Stimulated activated CD4-positive, alpha-beta T cell treated with anti-CD3 and anti-CD28 coated beads, Interleukin-1b, Interleukin-23, amount 100 ng/mL, for 24 hours (primary cell): Measurements from ENCODE around the gene MGLL.

Experiments used
- DNase-seq, 4 experiments: peaks; one replicate each; pipeline ENCODE4 v3.0.0-alpha.2; 2020; ENCODE audit warnings: low read depth in 4 of 4, low spot score in 1 of 4

Gene MGLL

DNA sequence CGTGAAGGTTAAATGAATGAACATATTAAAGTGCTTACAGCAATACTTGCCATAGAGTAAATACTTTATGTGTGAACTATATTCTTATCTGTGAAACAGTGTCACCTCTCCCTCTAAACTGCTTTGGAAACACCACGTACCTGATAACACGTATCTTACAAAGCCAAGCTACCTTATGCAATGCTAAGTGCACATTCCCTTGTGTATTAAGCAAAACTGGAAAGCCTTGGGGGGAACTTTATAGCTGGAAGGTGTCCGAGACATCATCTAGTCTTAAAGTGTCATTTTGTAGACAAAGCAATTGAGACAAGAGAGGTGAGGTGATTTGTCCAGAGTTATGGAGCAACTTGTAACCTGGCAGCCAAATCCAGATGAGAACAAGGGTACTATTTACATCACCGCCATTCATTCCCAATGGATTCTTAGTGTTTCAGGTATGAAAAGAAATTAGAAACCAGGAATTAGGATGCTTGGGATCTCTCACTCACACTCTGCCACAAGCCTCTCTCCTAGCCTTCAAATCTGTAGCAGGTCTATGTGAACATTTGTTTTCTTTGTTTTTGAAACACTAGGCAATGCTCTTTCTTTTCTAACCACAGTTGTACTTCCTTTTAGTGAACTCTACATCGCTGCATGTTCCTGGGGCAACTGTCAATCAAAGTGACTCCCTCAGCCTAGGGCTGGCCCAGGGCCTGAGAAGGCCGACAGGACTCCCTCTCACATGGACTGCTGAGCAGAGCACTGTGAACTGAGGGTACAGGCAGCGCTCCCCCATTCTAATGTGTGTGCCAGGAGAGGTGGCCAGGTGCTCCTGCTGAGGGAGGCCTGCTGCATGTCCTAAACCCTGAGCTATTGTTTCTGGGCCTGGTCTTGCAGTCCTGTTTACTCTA lies 13.9 kb upstream of the MGLL start:
- DNase-seq = no peak

DNA sequence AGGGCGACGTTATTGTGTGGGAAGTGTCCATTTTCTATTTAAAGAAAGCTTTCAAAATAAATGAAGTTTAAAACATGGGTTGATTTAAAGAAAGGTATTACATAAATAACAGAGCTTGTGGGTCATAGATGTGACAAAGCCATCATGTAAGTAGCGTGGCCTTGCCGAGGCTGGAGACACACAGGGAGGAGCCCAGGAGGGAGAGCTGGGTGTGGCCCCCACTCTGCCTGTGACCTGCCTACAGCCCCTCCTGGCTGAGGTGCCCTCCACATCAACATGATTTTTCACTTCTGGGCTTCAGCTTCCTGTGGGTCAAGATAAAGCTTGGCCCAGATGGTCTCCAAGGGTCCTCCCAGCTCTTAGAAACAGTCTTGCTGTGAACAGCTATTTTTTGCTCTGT lies 12.5 kb upstream of the MGLL start:
- DNase-seq = no peak

DNA sequence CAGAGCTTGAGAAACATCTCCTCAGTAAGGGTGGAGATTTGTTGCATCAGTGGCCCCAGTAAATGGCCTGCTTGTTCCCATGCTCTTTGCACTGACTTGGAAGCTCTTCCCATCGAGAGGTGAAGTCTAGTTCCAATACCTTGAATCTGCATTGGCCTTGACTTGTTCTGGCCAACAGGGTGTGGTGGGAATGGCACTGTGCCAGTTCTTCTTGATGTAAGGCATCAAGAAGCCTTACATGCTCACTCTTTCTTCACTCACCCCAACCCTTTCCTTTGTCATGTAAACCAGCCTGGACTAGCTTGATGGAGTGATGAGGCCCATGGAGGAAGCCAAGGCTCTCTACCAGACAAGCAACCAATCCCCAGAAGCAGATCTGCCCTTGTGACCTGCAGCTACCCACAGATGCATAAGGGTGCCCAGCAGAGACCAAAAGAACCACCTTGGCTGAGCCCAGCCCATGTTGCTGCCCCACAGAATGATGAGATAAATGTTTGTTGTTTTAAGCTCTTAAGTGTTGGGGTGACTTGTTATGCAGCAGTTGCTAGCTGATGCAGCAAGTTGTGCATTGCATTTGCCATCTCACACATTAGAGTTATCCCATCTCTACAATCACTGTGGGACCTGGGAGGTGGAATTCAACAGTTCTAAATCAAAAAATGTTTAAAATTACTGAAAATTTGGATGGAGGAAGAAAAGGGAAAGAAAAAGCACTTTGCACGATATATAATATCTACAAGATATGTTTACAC lies 11.1 kb upstream of the MGLL start:
- no peak for DNase-seq

DNA sequence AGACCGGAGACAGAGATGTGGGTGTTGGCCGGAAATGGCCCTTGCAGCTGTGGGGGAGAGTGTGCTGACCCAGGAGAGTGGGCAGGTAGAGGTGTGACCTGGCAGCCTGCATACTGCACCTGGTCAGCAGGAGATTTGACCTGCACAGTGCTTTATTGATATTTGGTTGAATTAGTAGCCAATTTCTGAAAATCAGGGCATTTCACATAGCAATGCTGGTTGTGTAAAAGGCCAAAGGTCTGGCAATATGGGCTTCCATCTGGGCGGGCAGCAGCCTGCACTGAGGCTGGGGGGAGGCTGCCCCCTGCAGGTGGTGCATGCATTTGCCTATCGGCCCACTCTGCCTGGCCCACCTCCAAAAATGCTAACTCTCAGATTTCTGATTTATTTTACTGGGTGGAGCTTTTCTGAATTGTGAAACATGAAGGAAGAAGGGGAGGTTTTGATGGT lies 9.4 kb upstream of the MGLL start:
- DNase-seq = no peak

DNA sequence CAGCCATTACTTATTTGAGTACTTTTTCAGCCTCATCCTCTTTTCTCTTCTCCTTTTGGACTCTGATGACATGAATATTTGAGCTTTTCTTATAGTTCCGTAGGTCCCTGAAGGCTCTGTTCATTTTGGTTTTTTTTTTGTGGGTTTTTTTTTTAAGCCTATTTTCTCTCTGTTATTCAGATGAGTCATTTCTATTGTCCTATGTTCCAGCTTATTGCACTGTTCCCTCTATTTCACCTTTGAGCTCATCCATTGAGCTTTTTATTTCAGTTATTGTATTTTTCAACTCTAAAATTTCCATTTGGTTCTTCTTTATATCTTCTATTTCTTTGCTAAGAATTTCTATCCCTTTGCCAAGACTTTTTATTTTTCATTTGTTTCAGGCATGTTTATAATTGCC lies 7.2 kb upstream of the MGLL start:
- DNase-seq = no peak

DNA sequence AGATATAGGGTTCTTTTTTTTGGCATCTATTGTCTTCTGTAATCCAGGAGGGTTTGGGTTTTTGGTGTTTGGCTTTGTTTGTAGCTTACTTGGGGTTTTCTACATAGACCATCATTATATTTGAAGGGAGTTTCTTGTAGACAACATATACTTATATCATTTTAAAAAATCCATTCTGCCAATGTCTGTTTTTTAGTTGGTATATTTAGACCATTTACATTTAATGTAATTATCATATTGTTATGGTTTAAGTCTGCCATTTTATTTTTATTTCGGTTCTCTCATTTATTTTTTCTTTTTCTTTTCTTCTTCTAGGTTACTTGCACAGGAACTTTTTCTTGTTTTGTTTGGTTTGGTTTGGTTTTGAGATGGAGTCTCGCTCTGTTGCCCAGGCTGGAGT lies 5.5 kb upstream of the MGLL start:
- no peak for DNase-seq

DNA sequence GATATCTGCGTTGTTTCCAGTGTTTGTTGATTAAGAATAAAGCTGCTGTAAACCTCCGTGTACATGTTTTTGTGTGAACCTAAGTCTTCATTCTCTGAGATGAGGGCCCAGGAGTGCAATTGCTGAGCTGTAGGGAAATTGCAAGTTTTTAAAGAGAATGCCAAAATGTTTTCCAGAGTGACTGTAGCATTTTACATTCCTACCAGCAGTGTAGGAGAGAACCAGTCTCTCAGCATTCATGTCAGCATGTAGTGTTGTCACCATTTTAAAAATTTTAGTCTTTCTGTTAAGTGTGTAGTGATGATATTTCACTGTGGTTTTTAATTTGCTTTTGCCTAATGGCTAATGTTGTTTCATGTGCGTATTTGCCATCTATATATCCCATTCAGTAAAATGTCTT lies 3.4 kb upstream of the MGLL start:
- DNase-seq = no peak

DNA sequence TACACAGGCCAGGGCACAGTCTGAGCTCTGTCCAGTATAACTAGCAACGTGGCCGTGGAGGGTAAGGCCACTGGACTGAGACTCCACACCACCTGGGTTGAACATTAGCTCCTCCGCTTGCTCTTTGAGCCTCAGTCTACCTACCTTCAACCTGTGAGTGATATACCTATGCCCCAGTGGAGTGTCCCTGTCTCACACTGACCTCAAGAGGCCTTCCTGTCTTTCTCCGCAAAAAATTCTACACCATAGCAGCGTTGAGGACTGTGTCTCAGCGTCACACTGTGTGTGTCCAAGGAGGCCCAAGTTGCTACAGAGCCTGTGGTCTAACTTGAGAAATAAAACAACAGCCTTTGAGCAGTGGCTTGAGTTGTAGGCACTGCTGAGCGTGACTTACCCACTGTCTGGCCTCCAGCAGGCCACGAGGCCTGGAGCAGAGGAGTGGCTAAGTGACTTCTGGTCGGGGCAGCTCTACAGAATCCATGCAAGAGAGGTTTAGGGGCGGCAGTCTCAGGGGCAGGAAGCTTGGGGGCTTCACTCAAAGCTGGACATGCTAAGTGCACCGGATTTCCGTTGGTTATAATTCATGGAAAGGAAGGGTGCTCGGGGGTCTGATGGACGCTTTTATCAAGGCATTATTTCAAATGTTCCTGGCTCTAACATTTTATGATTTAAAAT lies 2.0 kb upstream of the MGLL start:
- no peak for DNase-seq

DNA sequence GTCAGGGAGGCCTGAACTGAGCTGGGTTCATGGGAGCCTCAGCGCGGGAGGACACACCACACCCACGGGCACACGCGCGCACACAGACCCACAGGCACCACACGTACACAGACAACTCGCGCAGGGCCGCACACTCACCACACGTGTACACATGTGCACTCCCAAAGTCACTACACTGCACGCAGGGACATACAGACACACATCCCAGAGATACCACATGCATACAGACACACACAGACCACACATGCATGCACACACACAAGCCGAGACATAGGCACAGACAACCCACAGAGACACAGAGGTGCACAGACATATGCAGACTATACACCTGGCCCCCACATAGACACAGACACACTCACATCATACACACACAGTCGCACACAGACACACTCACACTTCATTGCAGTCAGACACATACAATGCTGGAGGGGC lies 1.1 kb upstream of the MGLL start:
- no peak for DNase-seq

DNA sequence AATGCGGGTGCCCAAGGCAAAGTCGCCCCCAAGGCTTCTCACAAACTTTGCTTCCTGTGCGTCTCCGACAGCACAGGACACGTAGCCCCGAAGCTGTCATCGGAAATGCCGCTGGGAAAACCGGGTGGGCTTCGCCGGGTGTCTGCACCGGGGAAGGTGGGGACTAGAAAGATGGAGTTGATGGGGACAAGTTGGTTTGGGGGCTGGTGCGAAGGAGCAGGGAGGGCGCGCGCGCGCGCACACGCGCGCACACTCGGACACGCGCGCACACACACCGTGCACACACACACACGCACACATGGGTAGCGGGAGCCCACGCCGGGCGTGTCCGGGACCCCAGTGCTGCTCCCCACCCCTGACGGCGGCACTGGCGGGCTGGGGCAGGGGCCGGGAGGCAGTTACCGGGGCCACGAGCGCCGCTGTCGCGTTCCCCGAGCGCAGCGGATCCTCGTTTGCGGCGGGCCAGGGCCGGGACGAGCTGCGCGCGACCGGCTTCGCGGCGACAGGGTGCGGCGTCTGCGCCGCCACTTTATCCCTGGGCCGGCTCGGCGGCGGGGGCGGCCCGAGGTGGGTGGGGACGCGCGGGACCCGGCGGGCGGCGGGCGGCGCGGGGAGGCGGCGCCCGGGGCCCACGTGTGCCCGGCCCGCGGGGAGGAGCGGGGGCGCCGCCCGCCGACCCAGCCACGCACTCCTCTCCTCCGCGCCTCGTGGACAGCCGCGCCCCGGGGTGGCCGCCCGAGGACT lies 539 bp upstream of the MGLL start:
- no peak for DNase-seq

DNA sequence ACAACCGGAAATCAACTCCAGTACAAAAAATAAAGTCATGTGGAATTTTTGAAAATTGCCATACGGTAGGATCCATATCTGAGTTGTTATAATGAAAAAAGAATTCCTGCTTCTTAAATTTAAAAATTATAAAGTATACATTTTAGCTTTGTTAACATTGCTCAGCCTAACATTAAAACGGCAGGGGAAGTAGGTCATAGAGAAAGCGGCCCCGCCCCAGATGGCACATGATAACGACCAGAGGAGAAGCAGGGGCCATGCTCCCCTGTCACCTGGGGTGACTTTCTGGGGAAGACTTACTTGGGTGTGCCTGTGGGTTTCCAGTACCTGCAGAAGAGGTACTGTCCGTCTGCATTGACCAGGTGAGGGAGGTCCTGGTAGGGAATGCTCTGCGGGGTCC lies 921 bp downstream of the MGLL start:
- no peak for DNase-seq

DNA sequence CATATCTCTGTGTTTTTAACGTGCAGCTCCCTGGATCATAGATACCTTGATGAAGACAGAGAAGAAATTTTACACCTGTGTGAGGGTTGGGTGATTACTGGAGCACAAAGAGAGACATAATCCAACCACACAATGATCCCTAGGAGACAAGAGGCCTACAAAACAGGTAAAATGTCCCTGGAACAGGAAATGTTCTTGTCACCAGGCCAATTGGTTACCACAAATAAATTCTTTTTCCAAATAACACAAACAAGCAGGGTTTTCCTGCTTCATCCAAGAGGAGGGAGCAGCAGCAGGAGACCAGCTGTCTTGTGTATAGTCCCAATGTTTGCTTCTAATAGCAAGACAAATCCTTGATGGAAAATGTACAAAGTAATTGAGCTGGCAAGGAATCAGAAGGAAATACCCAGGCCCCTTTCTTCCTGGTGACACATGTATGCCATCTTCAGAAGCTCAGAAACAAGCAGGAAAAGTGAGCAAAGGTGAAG lies 1.4 kb downstream of the MGLL start:
- no peak for DNase-seq

DNA sequence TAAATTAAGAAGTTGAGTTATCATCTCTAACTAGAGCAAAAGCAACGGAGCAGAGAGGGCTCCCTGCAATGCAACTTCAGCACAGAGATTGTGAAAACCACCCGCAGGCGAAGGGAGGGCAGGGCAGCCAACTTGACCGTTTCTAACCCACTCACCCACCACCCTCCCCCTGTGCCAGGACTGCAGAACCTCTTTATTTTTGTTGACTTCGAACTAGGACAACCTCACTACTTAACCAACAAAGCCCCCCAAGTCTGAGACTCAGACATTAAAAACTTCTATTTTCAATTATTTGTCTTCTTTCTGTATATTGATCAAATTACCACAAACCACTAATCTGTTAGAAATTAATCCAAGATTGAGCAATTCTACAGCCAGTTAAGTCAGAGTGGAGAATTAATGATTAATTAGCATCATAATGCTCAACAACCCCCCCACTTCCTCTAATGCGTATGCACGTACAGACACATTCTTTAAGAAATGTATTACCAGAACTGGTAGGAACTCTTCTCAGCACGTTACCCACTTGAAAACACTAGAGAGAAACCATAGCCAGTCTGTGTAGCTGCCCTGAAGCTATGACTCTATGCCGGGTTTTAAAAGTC lies 2.0 kb downstream of the MGLL start:
- no peak for DNase-seq

DNA sequence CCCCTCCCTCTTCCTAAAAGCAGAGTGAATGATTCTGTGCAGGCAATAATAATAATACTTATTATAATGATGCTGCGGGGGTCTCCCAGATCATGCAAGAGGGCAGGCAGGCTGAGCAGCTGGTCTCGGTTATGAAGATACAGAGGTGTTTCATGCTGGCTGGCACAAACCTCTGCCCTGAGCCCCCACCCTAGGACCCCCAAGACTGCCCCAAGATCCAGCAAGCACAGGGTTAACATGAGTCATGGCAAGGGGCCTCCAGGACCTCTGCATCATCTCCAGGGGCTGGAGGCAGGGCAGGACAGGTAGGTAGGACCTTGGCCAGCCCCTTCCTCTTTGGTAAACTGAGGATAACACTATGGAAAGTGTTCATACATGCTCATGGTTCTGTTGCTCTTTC lies 2.7 kb downstream of the MGLL start:
- no peak for DNase-seq

DNA sequence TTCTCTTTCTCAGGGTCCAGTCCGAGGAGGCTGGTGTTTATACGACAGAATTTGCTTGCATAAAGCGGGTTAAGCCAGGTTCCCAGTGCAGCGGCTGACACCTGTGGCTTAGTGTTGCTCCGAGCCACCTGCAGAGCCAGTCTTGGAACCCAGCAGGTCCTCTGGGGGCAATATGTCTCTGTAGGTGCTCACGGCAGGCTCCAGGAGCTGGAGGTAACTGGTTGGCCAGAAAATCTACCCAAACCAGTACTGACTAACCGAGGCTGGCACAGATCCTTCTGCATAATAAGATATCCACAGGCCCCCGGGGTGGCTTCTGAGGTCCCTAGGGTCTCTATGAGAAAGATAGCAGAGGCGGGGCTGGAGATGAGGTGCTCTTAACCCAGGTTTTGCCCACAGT lies 3.2 kb downstream of the MGLL start:
- no peak for DNase-seq

DNA sequence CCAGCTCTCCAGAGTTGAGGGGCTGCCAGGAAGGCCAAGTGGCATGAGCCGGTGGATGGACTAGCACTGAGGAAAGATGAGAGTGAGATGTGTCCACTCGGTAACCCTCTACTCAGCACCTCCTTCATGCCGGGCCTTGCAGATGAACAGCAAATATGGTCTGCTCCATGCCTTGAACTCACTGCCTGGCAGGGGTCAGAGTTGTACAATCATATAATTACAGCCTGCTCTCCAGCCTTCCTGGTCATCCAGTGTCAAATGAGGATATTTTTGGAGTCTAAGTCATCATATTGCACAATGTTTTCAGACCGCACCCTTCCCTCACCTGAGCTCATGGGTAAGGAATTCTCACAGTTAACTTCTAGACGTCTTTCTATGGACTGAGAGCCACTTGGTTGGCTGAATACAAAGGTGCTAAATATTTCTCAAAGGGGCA lies 4.9 kb downstream of the MGLL start:
- no peak for DNase-seq

DNA sequence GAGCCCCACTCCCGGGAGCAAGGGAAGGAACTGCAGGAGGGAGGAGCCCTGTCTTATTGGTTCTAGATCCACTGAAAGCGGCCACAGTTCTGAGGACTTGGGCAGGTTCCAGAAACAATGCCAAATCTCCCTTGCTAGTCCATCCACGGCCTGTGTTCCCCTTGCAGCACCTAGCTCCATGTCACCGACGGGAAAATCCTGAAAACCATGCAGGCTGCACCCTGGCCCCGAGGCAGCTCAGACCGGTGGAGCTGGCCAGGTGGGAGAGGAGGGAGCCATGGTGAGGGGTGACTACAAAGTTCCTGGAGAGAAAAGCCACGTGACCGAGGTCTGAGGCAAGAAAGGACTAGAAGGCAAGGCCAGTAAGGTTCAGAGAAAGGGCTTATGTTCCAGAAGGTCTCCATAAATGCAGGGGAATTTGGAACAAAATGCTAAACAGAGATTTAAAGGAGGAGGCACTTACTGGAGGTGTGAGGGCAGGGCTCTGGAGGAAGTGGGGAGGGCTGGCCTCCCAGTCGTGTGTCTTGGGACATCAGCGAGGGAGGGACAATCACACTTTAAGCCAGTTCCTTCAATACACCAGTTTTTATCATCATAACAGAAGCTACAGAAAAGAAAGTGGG lies 5.4 kb downstream of the MGLL start:
- no peak for DNase-seq

DNA sequence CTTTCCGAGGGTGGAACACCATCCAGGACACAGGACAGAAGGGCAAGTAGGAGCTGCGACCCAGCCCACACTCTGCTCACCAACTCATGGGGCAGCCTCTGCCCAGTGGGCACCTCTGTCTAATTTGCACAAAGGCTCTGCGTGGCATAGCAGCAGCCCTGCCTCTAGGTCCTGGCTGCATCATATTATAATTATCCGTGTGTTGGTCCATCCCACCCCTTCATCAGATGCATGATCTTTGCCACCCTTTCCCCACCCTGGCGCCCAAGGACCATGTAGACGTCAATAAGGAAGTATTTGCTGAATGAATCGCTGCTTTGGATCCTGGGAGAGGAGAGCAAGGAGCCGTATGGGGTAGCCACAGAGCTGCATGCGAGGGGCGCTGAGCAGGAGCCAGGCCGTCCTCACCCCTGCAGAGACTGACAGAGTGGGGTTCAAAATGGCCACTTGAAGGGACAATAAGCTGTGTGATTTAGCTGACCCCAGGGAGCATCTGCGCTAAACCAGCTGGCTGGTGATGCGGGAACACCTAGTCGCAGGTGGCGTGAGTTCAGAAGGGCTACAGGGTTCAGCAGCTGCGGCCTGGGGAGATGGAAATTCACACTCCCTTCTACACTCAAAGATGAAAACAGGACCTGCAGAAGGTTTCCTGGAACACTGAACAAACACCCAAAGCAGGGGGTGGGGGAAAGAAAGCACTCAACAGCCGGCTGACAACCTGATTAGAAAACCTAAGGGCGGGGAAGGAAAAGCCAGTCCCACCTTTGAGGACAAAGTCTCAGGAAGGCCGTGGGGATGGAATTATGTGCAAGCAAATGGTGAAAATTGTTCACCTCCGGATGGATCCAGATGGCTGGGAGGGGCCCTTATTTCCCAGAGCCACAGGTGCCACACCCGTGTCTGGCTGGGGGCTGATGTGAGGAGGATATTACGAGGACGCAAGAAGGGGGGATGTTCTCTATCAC lies 6.4 kb downstream of the MGLL start:
- DNase-seq = no peak

DNA sequence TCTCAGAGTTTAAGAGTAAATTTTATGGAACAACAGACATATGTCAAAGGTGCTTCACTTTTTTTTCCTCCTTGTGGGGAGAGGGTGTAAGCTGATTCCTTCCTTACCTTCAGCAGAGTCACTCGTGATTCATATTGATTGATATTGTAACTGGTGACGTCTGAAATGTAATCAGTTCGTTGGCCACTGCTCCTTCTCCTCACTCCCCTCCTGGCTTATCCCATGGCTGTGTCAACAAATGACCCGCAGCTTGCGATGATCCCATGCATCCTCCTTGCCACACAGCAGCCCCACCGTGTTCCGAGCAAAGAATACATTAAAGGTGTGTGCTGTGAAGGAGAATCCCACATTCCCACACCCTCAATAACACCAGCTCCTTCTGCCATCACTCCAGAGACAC lies 7.3 kb downstream of the MGLL start:
- no peak for DNase-seq
